ENCODE measurements around the gene SIL1. TPM values are rescaled to one million over a fixed set of nuclear protein-coding genes. Genes with fewer than 3 reads are reported as not detected.
A peak's percentile ranks its signal among the peaks of the same experiment; 100 is the strongest.

Gene SIL1
- total and polyA plus RNA-seq, 2 of the 8 experiments (the other 6 are each of a cell fraction or from before 2014, with no cell fraction given), result 8.3 to 12.8 TPM

DNA sequence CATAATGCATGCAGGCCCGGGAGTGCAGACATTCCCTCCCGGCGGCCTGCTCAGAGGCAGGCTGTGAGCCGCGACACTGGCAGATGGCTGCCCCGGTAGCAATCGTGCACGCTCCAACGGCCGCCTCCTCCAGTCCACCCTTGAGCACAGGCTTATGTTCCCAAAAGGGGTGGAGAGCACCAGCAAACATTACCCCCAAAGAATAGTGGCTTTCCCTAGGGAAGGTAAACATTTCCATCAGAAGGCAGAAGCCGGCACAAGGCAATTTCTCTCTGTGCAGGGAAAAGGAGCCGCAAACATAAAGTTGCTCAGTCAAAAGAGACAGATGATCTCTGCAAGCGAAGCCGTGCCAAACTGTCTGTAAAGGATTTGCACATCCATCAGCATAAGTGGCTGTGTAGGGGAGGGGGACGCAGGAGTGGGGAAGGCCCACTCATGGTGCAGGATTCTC is 92.5 kb downstream of the SIL1 start:
- Histone ChIP-seq H4K91ac (replicated peaks; ENCODE audit: insufficient read length, low read length) (no peak overlapping the region), H2BK15ac (ENCODE audit: low read length) (0 out of 2 replicates have a peak overlapping the region, but pooled peaks have one; percentile 36), H3K4me3 (ENCODE audit: extremely low read depth in 1 of 4, insufficient read depth in 2 of 4, low read depth in 3 of 4, low read length in 4 of 4) (no peak overlapping the region), H2BK20ac (ENCODE audit: low read length) (no peak overlapping the region), H4K8ac (ENCODE audit: extremely low read depth, insufficient read depth, low read length) (no peak overlapping the region), H2AFZ (ENCODE audit: low read length) (no peak overlapping the region), H3K14ac (ENCODE audit: insufficient read length) (no peak overlapping the region), H3K23me2 (ENCODE audit: low read depth, low read length) (no peaks in the 10 kb centered on the region), H3K27ac (ENCODE audit: low read depth, low read length) (no peak overlapping the region), H3K56ac (replicated peaks; ENCODE audit: insufficient read length, low read depth, low read length) (no peak overlapping the region), H2BK120ac (replicated peaks; ENCODE audit: low read depth, low read length) (no peak overlapping the region), H3K18ac (ENCODE audit: extremely low read depth, low read length) (no peak overlapping the region), H3K27me3 (replicated peaks in 1 of 4; ENCODE audit: control insufficient read depth in 3 of 4, extremely low read depth in 1 of 4, insufficient read depth in 3 of 4, low read length in 3 of 4) (no peaks in the 10 kb centered on the region), H4K5ac (ENCODE audit: insufficient read length, low read depth, low read length) (no peak overlapping the region), H2BK12ac (ENCODE audit: low read depth, low read length) (no peak overlapping the region), H3K23ac (ENCODE audit: insufficient read length) (no peak overlapping the region), H2BK5ac (ENCODE audit: low read depth, low read length) (no peak overlapping the region; the same call in 1 of the 2 replicates), H3K79me1 (ENCODE audit: low read depth, low read length) (no peaks in the 10 kb centered on the region), H3K4me2 (ENCODE audit: insufficient read depth in 1 of 2, low read depth in 2 of 2, low read length in 2 of 2) (no peak overlapping the region), H3K4me1 (replicated peaks in 1 of 4; ENCODE audit: control insufficient read depth in 3 of 4, insufficient read depth in 4 of 4, low read length in 3 of 4) (peaks cover 0 to 4% (median 2%) of the 10 kb centered on the region in 4 experiments; a peak in 4 of 7 replicates), H3K9me3 (ENCODE audit: insufficient read depth in 2 of 2, low read depth in 1 of 2, low read length in 1 of 2) (no peaks in the 10 kb centered on the region), H3K9ac (replicated peaks in 1 of 4; ENCODE audit: extremely low read depth in 1 of 4, low read depth in 3 of 4, low read length in 3 of 4) (0 out of 7 replicates have a peak overlapping the region, but pooled peaks of 1 of the 4 experiments have one; percentile 16), H4K20me1 (replicated peaks in 1 of 2; ENCODE audit: control insufficient read depth in 1 of 2, insufficient read depth in 2 of 2, low read length in 2 of 2) (no peaks in the 10 kb centered on the region), H2AK5ac (ENCODE audit: low read depth, low read length) (no peak overlapping the region), H3K4ac (replicated peaks; ENCODE audit: insufficient read length, low read depth, low read length) (no peak overlapping the region), H3K79me2 (ENCODE audit: control insufficient read depth in 1 of 2, insufficient read depth in 2 of 2, low read length in 2 of 2) (no peaks in the 10 kb centered on the region), H3K36me3 (ENCODE audit: control insufficient read depth in 2 of 4, insufficient read depth in 4 of 4, low read length in 3 of 4) (no peaks in the 10 kb centered on the region)
- ChIA-PET POLR2A (ENCODE audit: partially characterized antibody) (no interaction called here), CTCF (ENCODE audit: partially characterized antibody) (interaction anchor here (0.7 kb wide), 2 partner anchors 109 to 180 kb away, joined by 3 to 4 read pairs; no protein-coding TSS in a partner anchor)
- FAIRE-seq (no peak), DNase-seq (ENCODE audit: low read depth in 1 of 2, low spot score in 2 of 2) (no peak)
- TF ChIP-seq SIN3A (conservative IDR thresholded peaks at IDR 0.05 in 1 of 2, IDR thresholded peaks at IDR 0.05 in 1 of 2; ENCODE audit: low read depth in 1 of 2, low read length in 2 of 2) (no peak), SRF (IDR thresholded peaks at IDR 0.05; ENCODE audit: low read depth, low read length) (no peak), POLR2AphosphoS5 (IDR thresholded peaks at IDR 0.05; ENCODE audit: low read depth, low read length) (no peak), TAF1 (IDR thresholded peaks at IDR 0.05; ENCODE audit: low read depth, low read length) (no peak), RXRA (IDR thresholded peaks at IDR 0.05; ENCODE audit: insufficient read depth, low read depth, low read length) (no peak)
- whole genome bisulfite sequencing, 2 experiments (ENCODE audit: extremely low coverage in 1 of 2, insufficient coverage in 1 of 2, insufficient read length in 1 of 2, insufficient replicate concordance in 2 of 2, low coverage in 1 of 2, low lambda C conversion rate in 2 of 2, missing lambda C conversion rate in 1 of 2), result 78% methylated on average over 15 of the region's 15 CpGs; no CpG with 5 or more reads in 1 of the 2 experiments
